ENCODE data around the gene DNAJB13.

Gene DNAJB13

DNA sequence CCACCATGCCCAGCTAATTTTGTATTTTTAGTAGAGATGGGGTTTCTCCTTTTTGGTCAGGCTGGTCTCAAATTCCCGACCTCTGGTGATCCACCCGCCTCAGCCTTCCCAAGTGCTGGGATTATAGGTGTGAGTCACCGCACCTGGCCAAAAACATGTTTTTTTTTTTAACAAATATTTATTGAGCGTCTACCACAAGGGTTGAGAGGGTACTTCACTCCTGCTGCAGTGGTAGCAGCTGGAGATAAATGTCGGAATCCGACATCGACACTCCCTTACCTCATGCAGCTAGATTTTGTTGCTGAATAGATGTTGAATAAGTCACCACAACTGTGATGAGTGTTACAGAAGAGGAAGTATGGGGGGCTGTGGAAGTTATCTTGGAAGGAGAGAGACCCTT, 971 bp downstream of the DNAJB13 start:
- DNase-seq (ENCODE audit: low read depth, low spot score), result no peak

DNA sequence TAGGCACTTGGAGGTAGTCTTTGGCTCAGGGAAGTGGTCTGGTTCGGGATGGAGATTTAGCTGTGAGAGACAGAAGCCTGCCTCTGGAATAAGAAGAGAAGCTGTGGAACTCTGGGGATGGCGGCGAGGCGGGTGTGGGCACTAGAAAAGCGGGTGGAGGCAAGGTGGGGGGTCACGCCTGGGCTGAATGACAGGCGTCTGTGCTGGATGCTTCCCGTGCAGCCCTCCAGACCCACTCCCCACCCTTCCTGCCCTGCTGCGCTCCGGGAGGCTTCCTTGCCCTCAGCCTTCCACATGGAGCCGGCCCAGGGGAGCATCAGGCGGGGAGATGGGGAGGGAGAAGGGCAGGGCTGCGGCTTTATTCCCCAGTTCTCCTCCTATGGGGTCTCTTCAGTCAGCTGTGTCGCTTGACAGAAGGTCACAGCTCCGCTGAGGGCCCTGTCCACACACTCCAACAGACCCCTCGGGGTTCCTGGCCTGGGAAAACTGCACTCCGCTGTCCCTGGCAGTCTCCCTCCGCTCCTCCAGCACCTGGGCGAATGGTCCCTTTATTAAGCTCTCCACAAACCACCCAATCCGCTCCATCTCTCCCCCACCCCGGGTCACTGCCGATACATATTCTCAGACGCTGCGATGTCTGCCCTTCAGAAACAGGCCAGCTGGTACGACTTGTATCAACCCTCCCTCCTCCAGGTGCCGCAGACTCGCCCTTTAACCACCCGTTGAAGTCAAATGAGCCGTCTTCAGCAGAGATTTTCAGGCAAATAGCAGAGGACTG, 6.2 kb downstream of the DNAJB13 start:
- no peak for DNase-seq (ENCODE audit: low read depth, low spot score)

- DNase-seq (ENCODE audit: low read depth, low spot score), result no peak
Measured at GRCh38 chr11:73957654-73958361, 7.0 kb downstream of the DNAJB13 start.

DNA sequence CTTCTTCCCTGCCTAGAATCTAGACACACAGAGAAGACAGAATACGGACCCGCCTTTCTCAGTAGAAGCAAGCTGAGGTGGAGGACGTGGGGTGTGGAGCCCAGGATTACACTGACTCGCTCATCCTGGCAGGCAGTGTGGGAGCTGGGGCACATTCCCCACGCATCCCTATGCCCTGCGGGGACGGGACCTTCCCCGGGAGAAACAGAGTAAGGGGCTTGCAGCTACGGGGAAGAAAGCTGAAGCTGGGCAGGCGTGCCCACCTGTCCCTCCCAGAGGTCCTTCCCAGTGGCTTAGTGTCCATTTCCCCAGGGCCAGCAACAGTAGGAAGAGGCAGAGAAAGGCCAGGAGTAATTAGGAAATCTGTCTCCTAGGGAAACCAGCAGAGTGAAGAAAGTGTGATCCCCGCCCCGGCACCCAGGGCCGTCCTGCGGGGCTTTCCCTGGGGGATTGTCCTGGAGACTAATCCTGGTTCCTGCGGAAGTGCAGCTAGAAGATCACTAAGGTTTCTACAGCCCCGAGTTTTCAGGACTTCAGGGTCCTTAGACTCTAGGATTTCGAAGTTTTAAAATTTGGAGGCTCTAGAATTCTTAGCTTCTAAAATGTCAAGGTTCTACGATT, 7.8 kb downstream of the DNAJB13 start:
- no peak for DNase-seq (ENCODE audit: low read depth, low spot score)

DNA sequence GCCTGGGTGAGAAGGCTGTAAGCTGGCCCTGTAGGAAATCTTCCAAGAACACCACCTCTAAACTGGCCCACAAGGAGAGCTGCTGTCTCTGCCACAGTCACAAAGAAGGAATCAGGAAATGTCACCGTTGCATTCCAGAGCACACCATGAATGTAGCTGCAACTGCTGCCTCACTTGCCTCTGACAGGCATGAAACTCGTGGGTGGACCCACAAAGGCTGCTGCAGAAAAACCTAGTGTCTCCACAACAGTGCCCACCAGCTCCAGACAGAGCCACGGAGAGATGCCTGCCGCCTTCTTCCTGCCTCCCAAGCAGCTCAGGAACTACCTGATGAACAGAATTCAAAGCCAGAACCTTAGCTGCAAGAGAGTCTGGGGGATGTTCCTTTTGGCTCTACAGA, 10.5 kb downstream of the DNAJB13 start:
- no peak for DNase-seq (ENCODE audit: low read depth, low spot score)

DNA sequence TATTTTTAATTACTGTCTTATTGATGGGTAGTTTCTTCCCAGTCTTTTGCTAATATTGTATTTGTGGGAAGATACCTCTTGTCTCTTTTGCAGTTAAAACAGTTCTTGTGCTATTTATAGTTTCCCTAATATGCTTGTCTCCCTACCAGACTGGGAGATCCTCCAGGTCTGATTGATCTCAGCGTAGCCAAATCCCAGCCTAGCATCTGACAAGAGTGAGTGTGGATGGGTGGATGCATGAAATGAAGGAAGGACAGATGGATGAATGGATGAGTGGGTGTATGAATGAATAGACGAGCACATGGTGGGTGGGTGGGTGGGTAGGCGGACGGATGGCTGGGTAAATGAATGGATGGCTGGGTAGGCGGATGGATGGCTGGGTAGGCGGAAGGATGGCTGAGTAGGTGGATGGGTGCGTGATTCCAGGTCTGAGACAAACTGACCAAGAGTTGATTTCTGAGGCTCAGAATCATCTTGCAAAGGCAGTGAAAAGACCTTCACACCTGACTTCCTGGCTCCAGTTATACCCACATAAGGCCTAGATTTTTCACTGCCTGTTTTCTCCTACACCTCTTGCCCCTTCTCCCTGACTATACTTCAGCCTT, 11.4 kb downstream of the DNAJB13 start:
- DNase-seq (ENCODE audit: low read depth, low spot score), result no peak

GRCh38 chr11:73963861-73964260, 13.0 kb downstream of the DNAJB13 start:
- no peak for DNase-seq (ENCODE audit: low read depth, low spot score)

GRCh38 chr11:73965076-73965763, 14.4 kb downstream of the DNAJB13 start:
- no peak for DNase-seq (ENCODE audit: low read depth, low spot score)

DNA sequence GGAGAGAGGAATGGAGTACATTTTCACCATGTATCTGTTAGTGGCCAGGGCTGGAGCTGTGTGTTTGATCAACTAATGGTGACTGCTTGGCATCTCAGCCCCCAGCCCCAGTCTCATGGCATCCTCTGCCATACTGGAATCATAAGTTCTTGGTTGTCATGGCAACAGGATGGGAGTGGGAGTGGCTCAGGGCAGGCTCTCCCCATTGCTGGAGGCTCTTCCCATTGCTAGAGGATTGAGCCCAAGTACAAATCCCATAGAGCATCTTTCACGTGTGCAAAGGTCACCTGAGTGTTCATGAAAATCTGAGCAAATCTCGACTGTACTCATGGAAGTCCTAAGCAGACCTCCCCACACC, 14.9 kb downstream of the DNAJB13 start:
- no peak for DNase-seq (ENCODE audit: low read depth, low spot score)

DNA sequence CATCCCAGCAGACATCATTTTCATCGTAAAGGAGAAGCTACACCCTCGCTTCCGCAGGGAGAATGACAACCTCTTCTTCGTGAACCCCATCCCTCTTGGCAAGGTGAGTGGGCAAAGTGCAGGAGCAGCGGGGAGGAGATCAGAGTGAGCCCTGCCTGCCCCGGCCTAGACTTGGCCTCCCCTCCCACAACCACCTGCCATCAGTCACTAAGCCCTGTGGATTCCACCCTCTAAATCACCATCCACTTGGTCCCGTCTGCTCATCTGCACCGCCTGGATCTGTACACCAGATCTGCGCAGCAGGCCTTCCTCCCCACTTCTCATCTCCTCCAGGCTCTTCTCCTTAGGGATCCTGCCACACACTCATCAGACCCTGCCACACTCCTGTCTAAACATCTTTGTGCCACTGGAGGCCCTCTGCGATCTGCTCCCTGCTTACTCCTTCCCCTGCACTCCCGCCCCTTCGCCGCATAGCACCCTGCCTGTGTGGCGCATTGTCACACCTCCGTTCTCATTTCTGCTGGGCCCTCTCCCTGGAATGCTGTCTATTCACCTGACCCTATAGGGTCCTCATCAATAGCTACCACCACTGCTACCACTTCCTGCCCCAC, 17.6 kb downstream of the DNAJB13 start:
- no peak for DNase-seq (ENCODE audit: low read depth, low spot score)

DNA sequence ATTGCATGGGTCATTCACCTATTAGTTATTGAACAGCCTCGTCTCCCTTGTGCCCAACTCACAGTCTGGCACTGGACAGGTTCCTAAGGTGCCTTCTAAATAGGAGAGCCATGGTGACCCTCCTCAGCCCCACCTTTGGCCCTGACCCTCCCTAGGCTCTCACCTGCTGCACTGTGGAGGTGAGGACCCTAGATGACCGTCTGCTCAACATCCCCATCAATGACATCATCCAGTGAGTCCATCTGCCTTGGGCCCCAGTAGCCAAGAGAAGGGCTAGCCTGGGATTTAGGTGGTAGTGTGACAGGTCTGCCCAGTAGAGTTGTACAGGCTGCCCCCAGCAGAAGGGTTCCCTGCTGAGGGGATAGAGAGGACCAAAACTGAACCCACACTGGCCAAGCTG, 18.3 kb downstream of the DNAJB13 start:
- DNase-seq (ENCODE audit: low read depth, low spot score), result no peak

DNA sequence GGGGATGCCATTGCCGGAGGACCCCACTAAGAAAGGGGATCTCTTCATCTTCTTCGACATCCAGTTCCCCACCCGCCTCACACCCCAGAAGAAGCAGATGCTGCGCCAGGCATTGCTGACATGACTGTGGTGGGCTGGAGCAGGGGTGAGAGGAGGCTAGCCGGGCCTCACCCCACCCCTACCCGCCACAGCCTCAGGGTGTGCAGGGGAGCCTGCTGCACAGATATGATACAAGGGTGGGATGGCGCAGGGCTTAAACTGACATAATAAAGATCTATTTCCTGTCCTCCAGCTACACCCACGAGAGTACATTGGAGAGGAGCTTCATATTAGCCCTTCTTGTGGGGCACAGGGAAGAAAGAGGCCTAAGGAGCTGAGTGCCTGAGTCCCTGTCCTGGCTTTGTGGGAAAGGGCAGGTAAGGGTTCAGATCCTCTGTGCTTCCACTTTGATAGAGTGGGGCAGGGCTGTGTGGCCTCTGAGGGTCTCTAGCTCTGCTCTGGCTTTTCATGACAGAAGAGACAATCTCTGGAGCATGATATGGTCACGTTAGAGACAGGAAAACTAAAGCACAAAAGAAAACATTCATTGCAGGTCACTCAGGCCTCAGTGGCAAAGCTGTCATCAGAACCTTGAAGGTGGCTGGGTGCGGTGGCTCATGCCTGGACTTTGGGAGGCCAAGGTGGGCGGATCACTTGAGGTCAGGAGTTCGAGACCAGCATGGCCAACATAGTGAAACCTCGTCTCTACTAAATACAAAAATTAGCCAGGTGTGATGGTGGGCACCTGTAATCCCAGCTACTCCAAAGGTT, 19.4 kb downstream of the DNAJB13 start:
- no peak for DNase-seq (ENCODE audit: low read depth, low spot score)

GRCh38 chr11:73971175-73971719, 20.4 kb downstream of the DNAJB13 start:
- DNase-seq (ENCODE audit: low read depth, low spot score), result no peak

GRCh38 chr11:73972187-73972586, 21.4 kb downstream of the DNAJB13 start:
- no peak for DNase-seq (ENCODE audit: low read depth, low spot score)

- no peak for DNase-seq (ENCODE audit: low read depth, low spot score)
Measured at GRCh38 chr11:73972620-73973449, 22.0 kb downstream of the DNAJB13 start.

GRCh38 chr11:73974604-73975478, 24.0 kb downstream of the DNAJB13 start:
- no peak for DNase-seq (ENCODE audit: low read depth, low spot score)

DNA sequence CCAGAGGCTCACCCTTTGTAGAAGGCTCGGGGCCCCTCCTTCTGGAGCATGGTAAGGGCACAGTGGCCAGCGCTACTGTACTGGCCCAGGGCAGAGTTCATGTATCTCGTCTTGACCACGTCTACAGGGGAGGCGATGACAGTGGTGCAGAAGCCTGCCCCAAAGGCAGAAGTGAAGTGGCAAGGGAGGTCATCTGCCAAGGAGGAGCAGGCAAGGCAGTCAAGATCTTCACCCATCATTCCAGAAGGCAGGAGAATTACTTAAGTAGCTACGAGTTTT, 24.6 kb downstream of the DNAJB13 start:
- DNase-seq (ENCODE audit: low read depth, low spot score), result no peak

DNA sequence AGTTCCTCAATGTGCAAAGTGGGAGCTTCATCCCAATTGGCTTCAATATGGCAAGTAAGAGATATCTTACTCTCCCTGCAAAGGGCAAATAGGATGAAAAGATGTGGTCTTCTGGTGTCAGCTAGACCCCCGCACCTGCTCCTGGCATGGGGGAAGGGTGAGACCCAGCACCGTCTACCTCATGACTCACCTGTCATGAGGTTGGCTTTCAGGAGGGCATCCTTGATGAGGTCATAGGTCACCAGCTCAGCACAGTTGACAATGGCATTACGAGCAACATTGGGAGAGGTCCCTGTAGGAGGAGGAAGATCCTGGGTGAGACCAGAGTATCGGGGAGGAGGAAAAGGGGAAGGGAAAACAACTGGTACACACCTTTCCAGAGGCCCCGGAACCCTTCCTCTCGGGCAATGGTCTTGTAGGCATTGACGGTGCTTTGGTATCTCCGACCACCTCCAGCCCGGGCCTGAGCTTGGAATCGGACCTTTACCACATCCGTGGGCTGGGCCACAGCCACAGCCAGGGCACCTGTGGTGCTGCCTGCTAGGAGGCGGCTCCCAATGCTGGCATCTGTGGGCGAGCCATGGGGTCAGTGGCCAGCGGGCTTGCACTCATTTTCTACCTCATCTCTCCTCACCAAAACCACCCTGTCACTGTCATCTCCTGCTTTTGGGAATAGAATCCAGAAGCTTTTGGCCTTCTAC, 25.8 kb downstream of the DNAJB13 start:
- DNase-seq (ENCODE audit: low read depth, low spot score), result no peak
